GM12875 (cell line): ENCODE measurements around the gene OPN1MW3.
"Not testable (repeated sequence)": the region's sequence is repeated elsewhere in the genome, so short reads cannot be mapped to it uniquely, and the experiment has no call there.

Experiments used
- H3K4me3 ChIP-seq: one replicate; pipeline ENCODE4 v1.5.1; 2011; ENCODE audit warnings: low read depth, low read length, control low read depth
- TF ChIP-seq, protein P1 (sequence below): IDR thresholded peaks from 2 replicates; pipeline ENCODE4 v1.5.1; 2011; ENCODE audit warnings: low read depth, mild to moderate bottlenecking, control low read depth, inconsistent platforms, low read length, moderate library complexity, borderline replicate concordance; ENCODE audit not compliant: insufficient read depth

The OPN1MW3 gene

GRCh38 chrX:154294791-154295574 lies 37.6 kb downstream of the OPN1MW3 start, which contains the start of gene TEX28:
Gene TEX28 (minus strand): TSS chrX:154295124. CDS start chrX:154292117, 3,007 bp downstream.
- TF ChIP-seq, protein P1, sequence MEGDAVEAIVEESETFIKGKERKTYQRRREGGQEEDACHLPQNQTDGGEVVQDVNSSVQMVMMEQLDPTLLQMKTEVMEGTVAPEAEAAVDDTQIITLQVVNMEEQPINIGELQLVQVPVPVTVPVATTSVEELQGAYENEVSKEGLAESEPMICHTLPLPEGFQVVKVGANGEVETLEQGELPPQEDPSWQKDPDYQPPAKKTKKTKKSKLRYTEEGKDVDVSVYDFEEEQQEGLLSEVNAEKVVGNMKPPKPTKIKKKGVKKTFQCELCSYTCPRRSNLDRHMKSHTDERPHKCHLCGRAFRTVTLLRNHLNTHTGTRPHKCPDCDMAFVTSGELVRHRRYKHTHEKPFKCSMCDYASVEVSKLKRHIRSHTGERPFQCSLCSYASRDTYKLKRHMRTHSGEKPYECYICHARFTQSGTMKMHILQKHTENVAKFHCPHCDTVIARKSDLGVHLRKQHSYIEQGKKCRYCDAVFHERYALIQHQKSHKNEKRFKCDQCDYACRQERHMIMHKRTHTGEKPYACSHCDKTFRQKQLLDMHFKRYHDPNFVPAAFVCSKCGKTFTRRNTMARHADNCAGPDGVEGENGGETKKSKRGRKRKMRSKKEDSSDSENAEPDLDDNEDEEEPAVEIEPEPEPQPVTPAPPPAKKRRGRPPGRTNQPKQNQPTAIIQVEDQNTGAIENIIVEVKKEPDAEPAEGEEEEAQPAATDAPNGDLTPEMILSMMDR = no peak
- no peak within 1 kb of the TSS for H3K4me3 ChIP-seq

DNA sequence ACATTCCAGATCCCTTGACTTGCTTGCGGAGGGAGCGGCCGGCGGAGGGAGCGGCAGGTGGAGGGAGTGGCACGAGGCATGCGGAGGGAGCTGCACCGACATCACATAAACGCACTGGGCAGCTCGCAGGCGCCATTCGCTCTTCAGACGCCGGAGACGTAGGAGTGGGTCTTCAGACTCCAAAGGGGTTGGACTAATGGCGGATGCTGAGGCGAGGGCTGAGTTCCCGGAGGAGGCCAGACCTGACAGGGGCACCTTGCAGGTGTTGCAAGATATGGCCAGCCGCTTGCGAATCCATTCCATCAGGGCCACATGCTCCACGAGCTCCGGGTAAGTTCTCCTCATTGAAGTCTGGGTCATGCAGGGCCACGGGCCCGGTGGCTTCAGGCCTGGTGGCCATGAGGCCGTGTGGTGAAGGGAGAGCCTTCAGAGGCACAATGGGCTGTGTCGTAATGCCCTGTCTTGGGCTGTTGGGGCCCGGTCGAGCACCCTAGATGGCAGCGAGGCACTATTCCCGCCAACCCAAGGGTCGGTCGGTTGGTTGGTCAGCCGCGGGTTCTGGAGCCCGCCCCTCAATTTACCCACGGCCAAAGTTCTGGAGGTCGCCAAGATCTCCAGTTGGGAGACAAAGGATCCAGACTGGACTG lies 38.4 kb downstream of the OPN1MW3 start, which contains the start of gene TKTL1:
Gene TKTL1, plus strand, starts transcription at position 132 of the 647 bp plus-strand sequence. Its CDS starts 65 bp downstream, at position 197.
- no peak within 1 kb of the TSS for H3K4me3 ChIP-seq
- TF ChIP-seq, protein P1 = no peak

- no peak overlapping the region for H3K4me3 ChIP-seq
- TF ChIP-seq, protein P1 = no peak
Measured at GRCh38 chrX:154296731-154297130, 39.3 kb downstream of the OPN1MW3 start.

DNA sequence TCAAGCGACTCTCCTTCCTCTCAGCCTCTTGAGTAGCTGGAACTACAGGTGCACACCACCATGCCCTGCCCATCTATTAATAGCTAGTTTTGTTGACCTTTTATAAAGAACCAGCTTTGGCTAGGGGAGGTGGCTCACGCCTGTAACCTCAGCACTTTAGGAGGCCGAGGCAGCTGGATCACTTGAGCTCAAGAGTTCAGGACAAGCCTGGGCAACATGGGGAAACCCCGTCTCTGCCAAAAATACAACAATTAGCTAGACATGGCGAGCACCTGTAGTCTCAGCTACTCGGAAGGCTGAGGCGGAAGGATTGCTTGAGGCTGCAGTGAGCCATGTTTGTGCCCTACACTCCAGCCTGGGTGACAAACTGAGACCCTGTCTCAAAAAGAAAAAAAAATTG lies 40.9 kb downstream of the OPN1MW3 start:
- TF ChIP-seq, protein P1 = no peak
- H3K4me3 ChIP-seq = no peak overlapping the region

DNA sequence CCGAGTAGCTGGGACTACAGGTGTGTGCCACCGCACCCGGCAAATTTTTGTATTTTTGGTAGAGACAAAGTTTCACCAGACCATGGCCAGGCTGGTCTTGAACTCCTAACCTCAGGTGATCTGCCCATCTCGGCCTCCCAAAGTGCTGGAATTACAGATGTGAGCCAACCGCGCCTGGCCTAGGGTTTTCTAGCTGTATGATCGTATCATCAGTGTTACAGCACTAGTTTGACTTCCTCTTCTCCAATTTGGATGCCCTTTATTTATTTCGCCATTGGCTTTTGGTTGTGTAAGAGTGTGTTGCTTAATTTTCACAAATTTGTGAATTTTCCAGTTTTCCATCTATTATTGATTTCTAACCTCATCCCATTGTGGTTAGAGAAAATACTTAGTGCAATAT lies 43.4 kb downstream of the OPN1MW3 start:
- no peak overlapping the region for H3K4me3 ChIP-seq
- TF ChIP-seq, protein P1 = no peak

- not testable (repeated sequence) for H3K4me3 ChIP-seq
Measured at GRCh38 chrX:154302998-154303397, 45.6 kb downstream of the OPN1MW3 start.

- no peak overlapping the region for H3K4me3 ChIP-seq
- TF ChIP-seq, protein P1 = no peak
Measured at GRCh38 chrX:154303476-154303875, 46.1 kb downstream of the OPN1MW3 start.
